ENCODE measurements around the gene BDH2.

DNA sequence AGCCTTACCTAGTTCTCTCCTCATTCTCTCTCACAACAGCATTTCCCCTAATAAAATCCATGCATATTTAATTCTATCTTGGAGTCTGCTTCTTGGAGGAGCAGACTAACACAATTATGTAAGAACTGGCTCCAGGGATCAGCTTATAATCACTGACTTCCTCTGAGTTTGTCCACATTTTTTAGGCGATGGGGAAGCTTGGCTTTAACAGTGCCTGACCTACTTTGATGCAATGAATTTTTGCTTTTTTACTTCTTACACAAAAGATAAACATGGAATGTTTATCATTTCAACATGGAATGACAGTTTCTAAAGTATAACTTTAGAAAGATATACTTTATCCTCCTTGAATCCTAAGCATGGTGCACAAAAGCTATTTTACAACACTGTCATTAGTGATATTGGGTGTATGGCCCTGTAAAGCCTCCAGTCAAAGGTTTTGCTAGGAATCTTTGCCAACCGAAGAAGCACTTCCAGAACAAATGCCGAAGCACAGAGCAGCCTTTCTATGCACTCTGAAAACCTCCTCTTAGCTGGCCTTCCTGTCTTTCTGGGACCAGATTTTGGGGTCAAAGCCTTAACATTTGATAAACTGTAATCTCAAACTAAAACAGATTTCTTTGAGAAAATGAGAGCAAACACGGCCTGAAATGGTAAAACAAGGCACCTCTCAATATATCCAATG, 736 bp downstream of the BDH2 start:
- TF ChIP-seq TAF1 (IDR thresholded peaks at IDR 0.05; ENCODE audit: borderline replicate concordance, insufficient read depth, low read length) (no peak), POLR2AphosphoS5 (IDR thresholded peaks at IDR 0.05; ENCODE audit: low read depth, low read length) (no peak), SIN3A (IDR thresholded peaks at IDR 0.05; ENCODE audit: borderline replicate concordance, insufficient read depth, low read length) (no peak)

All from PFSK-1 (cell line).